Breast epithelium (tissue), 3 donors: ENCODE measurements around the gene KCNJ18.
"Not testable (repeated sequence)": the region's sequence is repeated elsewhere in the genome, so short reads cannot be mapped to it uniquely, and the experiment has no call there.

Experiments used
- CTCF ChIP-seq, 3 donors: fragments of 450-650 bp; IDR thresholded peaks; one replicate each; pipeline ENCODE4 v1.5.1; 2016 to 2017; ENCODE audit warnings: antibody characterized with exemption in 3 of 3, mild to moderate bottlenecking in 3 of 3, moderate library complexity in 3 of 3
- POLR2A ChIP-seq: fragments of 450-650 bp; IDR thresholded peaks from one replicate; pipeline ENCODE4 v1.6.1; 2016; ENCODE audit warnings: antibody characterized with exemption, mild to moderate bottlenecking, moderate library complexity

- TF ChIP-seq CTCF (IDR thresholded peaks at IDR 0.05); POLR2A: not testable (repeated sequence)
These were observed 7.1 kb upstream of the KCNJ18 start for GRCh38 chr17:21685061-21685795.
